ENCODE data around the gene TRAM2.
"Not testable (repeated sequence)": the region's sequence is repeated elsewhere in the genome, so short reads cannot be mapped to it uniquely, and the experiment has no call there.

TRAM2 gene

GRCh38 chr6:52474173-52474572 lies 102.7 kb downstream of the TRAM2 start:
- no peak for DNase-seq

GRCh38 chr6:52461194-52461593 lies 115.7 kb downstream of the TRAM2 start:
- DNase-seq: not testable (repeated sequence)

- DNase-seq: no peak
Measured at GRCh38 chr6:52457096-52457495, 119.8 kb downstream of the TRAM2 start.

GRCh38 chr6:52454556-52454955 lies 122.3 kb downstream of the TRAM2 start:
- no peak for DNase-seq

All from stimulated activated CD4-positive, alpha-beta T cell treated with anti-CD3 and anti-CD28 coated beads, Interleukin-12 subunit alpha, Interleukin-12 subunit beta, amount 100 ng/mL, for 4 hours (primary cell).